DND-41 (cell line): ENCODE measurements around the gene NR6A1.

Experiments used
- CTCF ChIP-seq: IDR thresholded peaks from 2 replicates; pipeline ENCODE4 v1.5.1; 2012; ENCODE audit warnings: borderline replicate concordance, low read length, moderate library complexity, mild to moderate bottlenecking; ENCODE audit not compliant: poor library complexity, severe bottlenecking; ENCODE audit errors: extremely low read depth
- EZH2 ChIP-seq: IDR thresholded peaks from 3 replicates; pipeline ENCODE4 v1.6.1; 2012; ENCODE audit warnings: borderline replicate concordance, low read depth, mild to moderate bottlenecking, moderate library complexity, low read length, inconsistent platforms; ENCODE audit not compliant: severe bottlenecking

DNA sequence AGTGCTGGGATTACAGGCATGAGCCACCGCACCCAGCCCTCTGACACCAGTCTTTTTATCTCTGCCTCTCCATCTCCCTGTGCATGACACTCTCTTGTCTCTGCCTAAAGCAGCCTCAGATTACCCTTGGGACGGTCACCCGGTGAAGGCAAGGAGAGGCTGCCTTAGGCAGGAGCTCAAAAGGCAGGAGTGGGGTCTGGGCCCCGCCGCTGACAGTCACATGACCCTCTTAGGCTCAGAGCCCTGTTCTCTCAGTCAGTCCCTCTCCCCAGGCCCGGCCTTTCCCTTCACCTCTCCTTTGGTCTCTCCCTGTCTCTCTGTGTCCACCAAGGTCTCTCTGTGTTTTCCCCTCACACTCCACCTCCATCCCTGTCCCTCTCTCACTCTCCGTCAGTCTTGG lies 298.3 kb downstream of the NR6A1 start:
- TF ChIP-seq CTCF (no peak), EZH2 (no peak)
